SU-DHL-6 (cell line): ENCODE measurements around the gene PFDN1.

Experiments used
- CTCF ChIP-seq: fragments of 200-600 bp; sonication (generic); IDR thresholded peaks from one replicate; pipeline ENCODE4 v1.5.1; 2017; ENCODE audit warnings: antibody characterized with exemption, mild to moderate bottlenecking, low read length, moderate library complexity; ENCODE audit not compliant: insufficient read depth, poor library complexity, severe bottlenecking
- EZH2phosphoT487 ChIP-seq: fragments of 200-600 bp; sonication (generic), shearing (Covaris generic); conservative IDR thresholded peaks from 2 replicates; pipeline ENCODE4 v1.6.1; 2018; ENCODE audit warnings: mild to moderate bottlenecking, antibody characterized with exemption, low read length, moderate library complexity, mixed read lengths

DNA sequence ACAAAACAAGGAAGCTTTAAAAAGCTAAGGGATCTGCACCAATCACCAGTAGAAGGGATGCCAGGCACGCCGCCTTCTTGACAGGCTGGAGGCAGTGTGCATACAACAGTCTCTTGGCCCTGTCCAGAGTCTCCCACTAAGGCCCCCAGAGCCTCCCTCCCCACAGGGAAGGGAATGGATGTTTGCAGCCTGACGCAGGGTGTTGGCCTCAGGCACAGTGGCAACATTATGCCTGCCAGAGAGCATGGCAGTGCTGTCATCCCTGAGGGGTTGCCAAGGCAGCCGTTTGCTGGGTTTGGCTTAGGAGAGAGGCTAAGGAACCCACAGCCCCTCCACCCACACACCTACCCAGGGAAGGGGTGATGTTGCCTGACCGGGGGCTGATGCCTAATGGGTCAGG, 38.7 kb upstream of the PFDN1 start:
- no peak for TF ChIP-seq CTCF
- TF ChIP-seq EZH2phosphoT487: no peak
